H1 (cell line): ENCODE measurements around the gene ARMH4. TPM values are rescaled to one million over a fixed set of nuclear protein-coding genes. Genes with fewer than 3 reads are reported as not detected.

Experiments used
- CTCF ChIA-PET: fragments of 300-600 bp; sonication (Branson Sonifier 250); formaldehyde crosslinking; loops from one replicate; lab custom pipeline; 2021; ENCODE audit not compliant: partially characterized antibody; lab: Charles Lee
- POLR2A ChIA-PET: fragments of 300-600 bp; sonication (Branson Sonifier 250); formaldehyde crosslinking; loops from one replicate; lab custom pipeline; 2021; ENCODE audit warnings: inconsistent platforms; ENCODE audit not compliant: partially characterized antibody; lab: Charles Lee
- DNase-seq, 2 experiments: peaks; one replicate each; pipeline versions ENCODE4 v3.0.0 to v3.0.0-alpha.2; 2010 to 2022; ENCODE audit warnings: low spot score in 2 of 2, low read depth in 1 of 2, mixed read lengths in 1 of 2
- FAIRE-seq: peaks from 2 replicates; lab custom pipeline; 2011; peaks lifted over from hg19 to GRCh38; lab: Jason Lieb, UNC
- H2AFZ ChIP-seq: 2 replicates; pipeline ENCODE4 v1.8.1; 2012; ENCODE audit warnings: low read length, inconsistent platforms
- H2AK5ac ChIP-seq: 2 replicates; pipeline ENCODE4 v1.6.1; 2013; ENCODE audit warnings: low read depth, low read length
- H2BK120ac ChIP-seq: replicated peaks from 2 replicates; pipeline ENCODE3; 2013; ENCODE audit warnings: low read depth, low read length, inconsistent platforms
- H2BK12ac ChIP-seq: 2 replicates; pipeline ENCODE4 v1.6.1; 2013; ENCODE audit warnings: low read depth, low read length
- H2BK15ac ChIP-seq: 2 replicates; pipeline ENCODE4 v1.6.1; 2013; ENCODE audit warnings: low read length
- H2BK20ac ChIP-seq: 2 replicates; pipeline ENCODE4 v1.6.1; 2013; ENCODE audit warnings: low read length
- H2BK5ac ChIP-seq: 2 replicates; pipeline ENCODE4 v1.6.1; 2013; ENCODE audit warnings: low read depth, low read length
- H3K14ac ChIP-seq: 2 replicates; pipeline ENCODE4 v1.6.1; 2013; ENCODE audit warnings: inconsistent platforms; ENCODE audit not compliant: insufficient read length
- H3K18ac ChIP-seq: 2 replicates; pipeline ENCODE4 v1.6.1; 2013; ENCODE audit warnings: low read length; ENCODE audit errors: extremely low read depth
- H3K23ac ChIP-seq: 2 replicates; pipeline ENCODE4 v1.6.1; 2013; ENCODE audit warnings: inconsistent platforms; ENCODE audit not compliant: insufficient read length
- H3K23me2 ChIP-seq: 2 replicates; pipeline ENCODE4 v1.6.1; 2013; ENCODE audit warnings: low read depth, low read length
- H3K27ac ChIP-seq: 2 replicates; pipeline ENCODE4 v1.6.1; 2011; ENCODE audit warnings: low read depth, low read length, inconsistent platforms
- H3K27me3 ChIP-seq, 4 experiments: replicated peaks in 1 of 4; 1 replicate in 1 of 4; 2 replicates in 3 of 4; pipeline versions ENCODE4 v1.6.1 to v1.8.1; 2011 to 2013; ENCODE audit warnings: low read length in 3 of 4, mild to moderate bottlenecking in 3 of 4, inconsistent platforms in 2 of 4, mixed read lengths in 2 of 4, moderate library complexity in 1 of 4; ENCODE audit not compliant: control insufficient read depth in 3 of 4, insufficient read depth in 3 of 4; ENCODE audit errors: extremely low read depth in 1 of 4
- H3K36me3 ChIP-seq, 4 experiments: 2 replicates each; pipeline versions ENCODE4 v1.6.1 to v1.8.1; 2011 to 2013; ENCODE audit warnings: mild to moderate bottlenecking in 4 of 4, low read length in 3 of 4, moderate library complexity in 2 of 4, control low read depth in 1 of 4, inconsistent platforms in 1 of 4; ENCODE audit not compliant: insufficient read depth in 4 of 4, control insufficient read depth in 2 of 4
- H3K4ac ChIP-seq: replicated peaks from 2 replicates; pipeline ENCODE3; 2013; ENCODE audit warnings: low read length, low read depth, mixed read lengths, inconsistent platforms; ENCODE audit not compliant: insufficient read length
- H3K4me1 ChIP-seq, 4 experiments: replicated peaks in 1 of 4; 1 replicate in 1 of 4; 2 replicates in 3 of 4; pipeline versions ENCODE4 v1.6.1 to v1.8.1; 2011 to 2013; ENCODE audit warnings: low read length in 3 of 4, inconsistent platforms in 2 of 4, mixed read lengths in 1 of 4; ENCODE audit not compliant: insufficient read depth in 4 of 4, control insufficient read depth in 3 of 4
- H3K4me2 ChIP-seq, 2 experiments: 2 replicates each; pipeline versions ENCODE4 v1.6.1 to v1.8.1; 2011 to 2013; ENCODE audit warnings: low read depth in 2 of 2, low read length in 2 of 2, control low read depth in 1 of 2, inconsistent platforms in 1 of 2, mild to moderate bottlenecking in 1 of 2; ENCODE audit not compliant: insufficient read depth in 1 of 2
- H3K4me3 ChIP-seq, 4 experiments: fragments of 200-600, 300-600 bp in 1 of 4; sonication (generic), shearing (Covaris generic), sonication (Bioruptor Twin) in 1 of 4; 2 replicates each; pipeline versions ENCODE4 v1.5.1 to v1.8.1; 2011 to 2016; ENCODE audit warnings: low read length in 4 of 4, low read depth in 3 of 4, control low read depth in 2 of 4, inconsistent platforms in 2 of 4, mild to moderate bottlenecking in 2 of 4, mixed read lengths in 1 of 4, moderate library complexity in 1 of 4; ENCODE audit not compliant: insufficient read depth in 2 of 4; ENCODE audit errors: extremely low read depth in 1 of 4
- H3K56ac ChIP-seq: replicated peaks from 2 replicates; pipeline ENCODE3; 2013; ENCODE audit warnings: low read depth, mild to moderate bottlenecking, mixed read lengths, low read length, inconsistent platforms; ENCODE audit not compliant: insufficient read length
- H3K79me1 ChIP-seq: 2 replicates; pipeline ENCODE4 v1.6.1; 2013; ENCODE audit warnings: low read depth, low read length, control low read depth
- H3K79me2 ChIP-seq, 2 experiments: 2 replicates each; pipeline versions ENCODE4 v1.6.1 to v1.8.1; 2012 to 2013; ENCODE audit warnings: low read length in 2 of 2, mild to moderate bottlenecking in 2 of 2, inconsistent platforms in 1 of 2; ENCODE audit not compliant: insufficient read depth in 2 of 2, control insufficient read depth in 1 of 2
- H3K9ac ChIP-seq, 4 experiments: replicated peaks in 1 of 4; 1 replicate in 1 of 4; 2 replicates in 3 of 4; pipeline versions ENCODE4 v1.6.1 to v1.8.1; 2011 to 2013; ENCODE audit warnings: low read depth in 3 of 4, low read length in 3 of 4, control low read depth in 2 of 4, mild to moderate bottlenecking in 2 of 4, moderate library complexity in 2 of 4, inconsistent platforms in 1 of 4; ENCODE audit errors: extremely low read depth in 1 of 4
- H3K9me3 ChIP-seq, 2 experiments: 2 replicates each; pipeline versions ENCODE4 v1.6.1 to v1.8.1; 2012 to 2013; ENCODE audit warnings: mild to moderate bottlenecking in 2 of 2, moderate library complexity in 2 of 2, control low read depth in 1 of 2, inconsistent platforms in 1 of 2, low read depth in 1 of 2, low read length in 1 of 2, mixed read lengths in 1 of 2; ENCODE audit not compliant: insufficient read depth in 2 of 2
- H4K20me1 ChIP-seq, 2 experiments: replicated peaks in 1 of 2; 2 replicates each; pipeline versions ENCODE3 to v1.8.1; 2011 to 2013; ENCODE audit warnings: inconsistent platforms in 2 of 2, low read length in 2 of 2, mild to moderate bottlenecking in 1 of 2; ENCODE audit not compliant: insufficient read depth in 2 of 2, control insufficient read depth in 1 of 2
- H4K5ac ChIP-seq: 2 replicates; pipeline ENCODE4 v1.6.1; 2013; ENCODE audit warnings: low read length, low read depth, mixed read lengths, inconsistent platforms; ENCODE audit not compliant: insufficient read length
- H4K8ac ChIP-seq: 2 replicates; pipeline ENCODE4 v1.8.0; 2013; ENCODE audit warnings: mild to moderate bottlenecking, moderate library complexity, low read length, inconsistent platforms; ENCODE audit not compliant: insufficient read depth; ENCODE audit errors: extremely low read depth
- H4K91ac ChIP-seq: replicated peaks from 2 replicates; pipeline ENCODE3; 2013; ENCODE audit warnings: low read length, mixed read lengths, inconsistent platforms; ENCODE audit not compliant: insufficient read length
- CTCF ChIP-seq, 3 experiments: IDR thresholded peaks; 1 replicate in 2 of 3; 2 replicates in 1 of 3; pipeline versions ENCODE4 v1.5.1 to v1.6.1; 2011; ENCODE audit warnings: low read length in 3 of 3, mild to moderate bottlenecking in 3 of 3, inconsistent platforms in 2 of 3, low read depth in 1 of 3, moderate library complexity in 1 of 3; ENCODE audit not compliant: insufficient read depth in 1 of 3; ENCODE audit errors: control extremely low read depth in 1 of 3
- EZH2 ChIP-seq: fragments of 200-600 bp; sonication (generic); IDR thresholded peaks from 2 replicates; pipeline ENCODE4 v1.7.1; 2012; ENCODE audit warnings: low read depth, mild to moderate bottlenecking, moderate library complexity, low read length, inconsistent platforms; ENCODE audit not compliant: severe bottlenecking
- NANOG ChIP-seq: IDR thresholded peaks from 2 replicates; pipeline ENCODE4 v1.6.1; 2011; ENCODE audit warnings: low read length, low read depth, mild to moderate bottlenecking, inconsistent platforms; ENCODE audit not compliant: insufficient read depth, poor library complexity, severe bottlenecking
- POU5F1 ChIP-seq: IDR thresholded peaks from 2 replicates; pipeline ENCODE4 v1.6.1; 2011; ENCODE audit warnings: low read depth, mild to moderate bottlenecking, low read length, moderate library complexity
- RXRA ChIP-seq: IDR thresholded peaks from 2 replicates; pipeline ENCODE4 v1.6.1; 2011; ENCODE audit warnings: low read depth, mild to moderate bottlenecking, low read length, moderate library complexity; ENCODE audit not compliant: insufficient read depth
- SRF ChIP-seq: IDR thresholded peaks from 2 replicates; pipeline ENCODE4 v1.6.1; 2011; ENCODE audit warnings: mild to moderate bottlenecking, low read depth, low read length, moderate library complexity
- TCF12 ChIP-seq: IDR thresholded peaks from 2 replicates; pipeline ENCODE4 v1.6.1; 2011; ENCODE audit warnings: low read depth, mild to moderate bottlenecking, low read length
- WGBS, 2 experiments: shearing (Covaris generic) in 1 of 2; methylation state at CpG; one replicate each; pipeline versions ENCODE4 v1.1.6 to v1.1.7; 2013 to 2015; ENCODE audit warnings: low lambda C conversion rate in 2 of 2, mixed read lengths in 2 of 2, inconsistent platforms in 1 of 2, low coverage in 1 of 2, missing lambda C conversion rate in 1 of 2; ENCODE audit not compliant: insufficient replicate concordance in 2 of 2, insufficient coverage in 1 of 2, insufficient read length in 1 of 2; ENCODE audit errors: extremely low coverage in 1 of 2, missing lambda C conversion rate in 1 of 2; 5-methylcytosine and 5-hydroxymethylcytosine counted together
- polyA plus RNA-seq, 7 experiments: library from polyadenylated mRNA; depleted of rRNA in 3 of 7; stranded (reverse) in 5 of 7; unstranded in 2 of 7; fragments of >200 nt in 5 of 7; fragments of 200-250 nt in 2 of 7; gene quantifications; 1 replicate in 5 of 7; 2 replicates in 1 of 7; 4 replicates in 1 of 7; pipeline versions ENCODE4 v1.2.1 to v1.2.3, GENCODE V29; 2011 to 2013; ENCODE audit warnings: missing spikeins in 2 of 7, mixed read lengths in 2 of 7
- total RNA-seq: library from RNA; stranded (reverse); fragmentation: NEBNext Ultra II Directional; extraction: Animal tissue kit (Norgen Biotek cat#: 25700); gene quantifications from 2 replicates; pipeline ENCODE4 v1.2.1, GENCODE V29; 2021

ARMH4 gene
- total and polyA plus RNA-seq, 2 of the 8 experiments (the other 6 are each of a cell fraction or from before 2014, with no cell fraction given), result 7.1 to 25.4 TPM

GRCh38 chr14:58099682-58100081, 52.3 kb downstream of the ARMH4 start:
- no peak for DNase-seq
- H4K20me1 ChIP-seq, result no peaks in the 10 kb centered on the region
- peaks cover 2% of the 10 kb centered on the region; the same call in 1 of the 2 replicates for H3K23me2 ChIP-seq
- TF ChIP-seq POU5F1 (no peak), SRF (no peak), EZH2 (no peak), RXRA (no peak), CTCF (IDR thresholded peaks at IDR 0.05; ENCODE audit: control extremely low read depth in 1 of 3, insufficient read depth in 1 of 3, low read depth in 1 of 3, low read length in 3 of 3) (no peak), TCF12 (no peak), NANOG (no peak)
- ChIA-PET POLR2A (no interaction called here), CTCF (no interaction called here)
- no peak overlapping the region for H2AFZ ChIP-seq
- no peak overlapping the region for H3K18ac ChIP-seq
- H3K79me1 ChIP-seq, result no peaks in the 10 kb centered on the region
- no peaks in the 10 kb centered on the region for H3K27me3 ChIP-seq
- H3K4me1 ChIP-seq, result no peaks in the 10 kb centered on the region
- no peak overlapping the region for H2BK12ac ChIP-seq
- no peak for FAIRE-seq
- H2AK5ac ChIP-seq, result no peak overlapping the region
- no peak overlapping the region for H4K91ac ChIP-seq
- no peak overlapping the region for H2BK120ac ChIP-seq
- H3K23ac ChIP-seq, result no peak overlapping the region
- H3K4me2 ChIP-seq, result no peak overlapping the region
- H3K9ac ChIP-seq, result no peak overlapping the region
- no peak overlapping the region for H3K27ac ChIP-seq
- H4K8ac ChIP-seq, result no peak overlapping the region
- H3K14ac ChIP-seq, result no peak overlapping the region
- no peak overlapping the region for H2BK20ac ChIP-seq
- peaks cover 0 to 4% (median 0%) of the 10 kb centered on the region in 4 experiments; a peak in 2 of 8 replicates for H3K36me3 ChIP-seq
- no peak overlapping the region for H2BK15ac ChIP-seq
- no peak overlapping the region for H3K4ac ChIP-seq
- H3K79me2 ChIP-seq, result no peaks in the 10 kb centered on the region
- no peaks in the 10 kb centered on the region for H3K9me3 ChIP-seq
- no peak overlapping the region for H3K4me3 ChIP-seq
- no peak overlapping the region for H4K5ac ChIP-seq
- H2BK5ac ChIP-seq, result no peak overlapping the region
- no peak overlapping the region for H3K56ac ChIP-seq
- 92% methylated on average over 5 of the region's 5 CpGs; no CpG with 5 or more reads in 1 of the 2 experiments for WGBS, 2 experiments
